Chondrocyte (in vitro differentiated cells): ENCODE results near the gene TXNRD2. TPM values are rescaled to one million over a fixed set of nuclear protein-coding genes. Genes with fewer than 3 reads are reported as not detected.

ENCODE experiments used
- DNase-seq: peaks from one replicate; pipeline ENCODE4 v3.0.0; 2021; ENCODE audit warnings: mixed read lengths, low spot score
- H3K27ac Mint-ChIP-seq: one replicate; pipeline ENCODE4 v1.8.0; 2021; ENCODE audit warnings: mild to moderate bottlenecking, moderate library complexity, mixed read lengths; ENCODE audit not compliant: unreplicated experiment
- H3K27me3 Mint-ChIP-seq: 2 replicates; pipeline ENCODE4 v1.8.0; 2021; ENCODE audit warnings: low read depth, mixed read lengths
- H3K36me3 Mint-ChIP-seq: 2 replicates; pipeline ENCODE4 v1.8.0; 2021; ENCODE audit warnings: low read depth, mixed read lengths
- H3K4me1 Mint-ChIP-seq: 2 replicates; pipeline ENCODE4 v1.8.0; 2021; ENCODE audit warnings: low read depth, mild to moderate bottlenecking, mixed read lengths
- H3K4me3 Mint-ChIP-seq: one replicate; pipeline ENCODE4 v1.8.0; 2021; ENCODE audit warnings: mild to moderate bottlenecking, moderate library complexity, mixed read lengths; ENCODE audit not compliant: unreplicated experiment
- H3K9me3 Mint-ChIP-seq: 2 replicates; pipeline ENCODE4 v1.8.0; 2021; ENCODE audit warnings: low read depth, mixed read lengths
- CTCF ChIP-seq: fragments of 200-600 bp; sonication (generic); IDR thresholded peaks from 2 replicates; pipeline ENCODE4 v1.5.0; 2021; ENCODE audit warnings: antibody characterized with exemption, mild to moderate bottlenecking, moderate library complexity
- total RNA-seq: library from RNA; stranded (reverse); gene quantifications from 3 replicates; pipeline ENCODE4 v1.2.1, GENCODE V29; 2021

The TXNRD2 gene
- total RNA-seq, 1 donor from 2014 or later, result 14.1 TPM

GRCh38 chr22:19897726-19898125 is 43.9 kb downstream of the TXNRD2 start:
- Mint-ChIP-seq H3K27me3 (no peaks in the 10 kb centered on the region), H3K4me3 (no peak overlapping the region), H3K4me1 (peaks cover 7% of the 10 kb centered on the region), H3K27ac (no peak overlapping the region), H3K9me3 (no peaks in the 10 kb centered on the region), H3K36me3 (peaks cover 4% of the 10 kb centered on the region)
- no peak for DNase-seq
- TF ChIP-seq CTCF, result no peak

- Mint-ChIP-seq H3K36me3 (peaks cover 4% of the 10 kb centered on the region), H3K27me3 (no peaks in the 10 kb centered on the region), H3K9me3 (no peaks in the 10 kb centered on the region), H3K27ac (no peak overlapping the region), H3K4me1 (peaks cover 13% of the 10 kb centered on the region), H3K4me3 (no peak overlapping the region)
- no peak for DNase-seq
- no peak for TF ChIP-seq CTCF
Measured at GRCh38 chr22:19896665-19897355, 44.8 kb downstream of the TXNRD2 start.

GRCh38 chr22:19895160-19895849 is 46.3 kb downstream of the TXNRD2 start:
- no peak overlapping the region for H3K27ac Mint-ChIP-seq
- no peaks in the 10 kb centered on the region for H3K27me3 Mint-ChIP-seq
- H3K4me3 Mint-ChIP-seq, result no peak overlapping the region
- no peak for TF ChIP-seq CTCF
- no peak for DNase-seq
- peaks cover 23% of the 10 kb centered on the region for H3K4me1 Mint-ChIP-seq
- H3K9me3 Mint-ChIP-seq, result no peaks in the 10 kb centered on the region
- H3K36me3 Mint-ChIP-seq, result peaks cover 4% of the 10 kb centered on the region

DNA sequence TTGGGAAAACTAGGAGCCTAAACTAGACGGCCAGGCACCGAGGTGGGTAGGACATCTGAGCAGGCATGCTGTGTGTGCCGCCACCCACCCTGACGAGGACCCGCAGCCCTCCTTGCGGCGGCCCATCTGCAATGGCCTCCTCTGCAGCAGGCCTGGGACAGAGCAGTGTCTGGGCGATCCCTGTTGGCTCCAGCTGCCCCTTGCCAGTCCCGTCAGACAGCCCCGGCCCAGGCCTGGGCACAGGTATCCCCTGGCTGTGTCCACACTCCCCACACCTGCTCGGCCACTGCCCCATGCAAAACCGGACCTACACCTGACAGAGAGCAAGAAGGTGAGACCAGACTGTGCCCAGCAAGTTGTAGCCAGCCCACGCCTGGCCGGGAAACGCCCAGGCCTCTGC is 48.3 kb downstream of the TXNRD2 start:
- Mint-ChIP-seq H3K27me3 (no peaks in the 10 kb centered on the region), H3K4me1 (peaks cover 23% of the 10 kb centered on the region), H3K4me3 (no peak overlapping the region), H3K9me3 (no peaks in the 10 kb centered on the region), H3K36me3 (peaks cover 2% of the 10 kb centered on the region), H3K27ac (no peak overlapping the region)
- no peak for DNase-seq
- no peak for TF ChIP-seq CTCF

- TF ChIP-seq CTCF, result no peak
- H3K27ac Mint-ChIP-seq, result no peak overlapping the region
- H3K4me1 Mint-ChIP-seq, result peaks cover 23% of the 10 kb centered on the region
- H3K4me3 Mint-ChIP-seq, result no peak overlapping the region
- peaks cover 2% of the 10 kb centered on the region for H3K36me3 Mint-ChIP-seq
- H3K9me3 Mint-ChIP-seq, result no peaks in the 10 kb centered on the region
- H3K27me3 Mint-ChIP-seq, result no peaks in the 10 kb centered on the region
- DNase-seq, result no peak
Measured at GRCh38 chr22:19892925-19893324, 48.7 kb downstream of the TXNRD2 start.
